Gastroesophageal sphincter (tissue), 4 donors: Measurements from ENCODE around the gene BPIFB6. TPM values are rescaled to one million over a fixed set of nuclear protein-coding genes. Genes with fewer than 3 reads are reported as not detected.

Experiments
- ATAC-seq: fragments of 150-250 bp; one replicate; pipeline ENCODE4 v1.9.1; 2016; ENCODE audit warnings: mild to moderate bottlenecking, moderate library complexity
- H3K27ac ChIP-seq, 4 donors: fragments of 200-600 bp; sonication (generic) in 3 of 4; 1 replicate in 3 of 4; 2 replicates in 1 of 4; pipeline ENCODE4 v1.5.1; 2016 to 2019
- H3K27me3 ChIP-seq: fragments of 200-600 bp; sonication (generic); one replicate; pipeline ENCODE4 v1.5.1; 2019
- H3K36me3 ChIP-seq, 2 donors: fragments of 200-600 bp; sonication (generic); one replicate each; pipeline ENCODE4 v1.5.1; 2019; ENCODE audit warnings: control low read depth in 1 of 2
- H3K4me1 ChIP-seq, 3 donors: fragments of 200-600 bp; sonication (generic); 1 replicate in 2 of 3; 2 replicates in 1 of 3; pipeline ENCODE4 v1.5.1; 2016 to 2019; ENCODE audit warnings: control low read depth in 2 of 3
- H3K4me3 ChIP-seq, 2 donors: fragments of 200-600 bp; sonication (generic); one replicate each; pipeline ENCODE4 v1.5.1; 2019; ENCODE audit warnings: mild to moderate bottlenecking in 1 of 2, moderate library complexity in 1 of 2
- H3K9me3 ChIP-seq, 3 donors: fragments of 200-600 bp; sonication (generic); one replicate each; pipeline ENCODE4 v1.5.1; 2017 to 2019; ENCODE audit warnings: control low read depth in 2 of 3
- CTCF ChIP-seq, 4 experiments: fragments of 200-600 bp in 2 of 4; fragments of 450-650 bp in 2 of 4; sonication (generic) in 1 of 4; IDR thresholded peaks; one replicate each; pipeline ENCODE4 v1.5.1; 2017 to 2019; ENCODE audit warnings: antibody characterized with exemption in 4 of 4, mild to moderate bottlenecking in 2 of 4, moderate library complexity in 2 of 4
- EP300 ChIP-seq: sonication (generic); formaldehyde crosslinking; IDR thresholded peaks from one replicate; pipeline ENCODE4 v1.6.1; 2017; ENCODE audit warnings: antibody characterized with exemption, mild to moderate bottlenecking
- POLR2A ChIP-seq, 2 donors: fragments of 450-650 bp; IDR thresholded peaks; one replicate each; pipeline ENCODE4 v1.6.1; 2017; ENCODE audit warnings: antibody characterized with exemption in 2 of 2, mild to moderate bottlenecking in 2 of 2, moderate library complexity in 1 of 2
- POLR2AphosphoS5 ChIP-seq: sonication (generic); formaldehyde crosslinking; IDR thresholded peaks from one replicate; pipeline ENCODE4 v1.6.1; 2017; ENCODE audit warnings: antibody characterized with exemption
- WGBS, 2 donors: methylation state at CpG; one replicate each; pipeline ENCODE4 v1.1.5; 2018; ENCODE audit warnings: low coverage in 1 of 2; 5-methylcytosine and 5-hydroxymethylcytosine counted together
- total RNA-seq, 4 donors: library from RNA; depleted of rRNA; stranded (reverse); fragments of >200 nt; gene quantifications; one replicate each; pipeline ENCODE4 v1.1.0, GENCODE V29; 2016

Gene BPIFB6
- not detected for total RNA-seq

- Histone ChIP-seq H3K4me3 (no peak within 1 kb of the TSS), H3K36me3 (no peaks in the 10 kb centered on the region), H3K9me3 (peaks cover 0 to 12% (median 0%) of the 10 kb centered on the region in 3 donors), H3K4me1 (no peaks in the 10 kb centered on the region), H3K27ac (no peak within 1 kb of the TSS), H3K27me3 (peaks cover 27% of the 10 kb centered on the region)
- WGBS, 2 donors = 73% methylated on average over 3 of the region's 10 CpGs; no CpG with 5 or more reads in 1 of the 2 donors
- no peak for TF ChIP-seq POLR2A (IDR thresholded peaks at IDR 0.05)
- TF ChIP-seq CTCF (IDR thresholded peaks at IDR 0.05) = no peak
- TF ChIP-seq EP300 = no peak
- no peak for TF ChIP-seq POLR2AphosphoS5
- ATAC-seq = no peak
Measured at GRCh38 chr20:33031531-33031930, at the start of gene BPIFB6. Gene BPIFB6 (plus strand): TSS chr20:33031648. CDS start chr20:33031648, 0 bp downstream.

- 37 to 44% methylated on average over 2 to 6 of the region's 10 CpGs for WGBS, 2 donors
- H3K27ac ChIP-seq = no peak overlapping the region
- ATAC-seq = no peak
Measured at GRCh38 chr20:32982617-32983458, 48.6 kb upstream of the BPIFB6 start.

GRCh38 chr20:32983459-32984112 is 47.9 kb upstream of the BPIFB6 start:
- TF ChIP-seq POLR2A (IDR thresholded peaks at IDR 0.05) (no peak), POLR2AphosphoS5 (no peak), CTCF (IDR thresholded peaks at IDR 0.05) (no peak), EP300 (no peak)
- H3K36me3 ChIP-seq = no peaks in the 10 kb centered on the region
- 80 to 100% methylated on average over 3 to 4 of the region's 12 CpGs for WGBS, 2 donors
- H3K4me3 ChIP-seq = no peak overlapping the region
- peaks cover 16% of the 10 kb centered on the region for H3K27me3 ChIP-seq
- H3K4me1 ChIP-seq = peaks cover 0 to 9% (median 0%) of the 10 kb centered on the region in 3 donors
- H3K9me3 ChIP-seq = no peaks in the 10 kb centered on the region
- no peak for ATAC-seq
- H3K27ac ChIP-seq = no peak overlapping the region

More at GRCh38 chr20:32982617-32983458, 48.6 kb upstream of the BPIFB6 start:
- TF ChIP-seq CTCF (IDR thresholded peaks at IDR 0.05) (no peak), POLR2AphosphoS5 (no peak), EP300 (no peak), POLR2A (IDR thresholded peaks at IDR 0.05) (no peak)
- Histone ChIP-seq H3K4me1 (peaks cover 0 to 9% (median 0%) of the 10 kb centered on the region in 3 donors), H3K4me3 (no peak overlapping the region), H3K36me3 (no peaks in the 10 kb centered on the region), H3K27me3 (peaks cover 16% of the 10 kb centered on the region), H3K9me3 (no peaks in the 10 kb centered on the region)

GRCh38 chr20:32984196-32984595 is 47.3 kb upstream of the BPIFB6 start:
- no peak overlapping the region for H3K4me3 ChIP-seq
- H3K9me3 ChIP-seq = no peaks in the 10 kb centered on the region
- no peak overlapping the region for H3K27ac ChIP-seq
- peaks cover 0 to 9% (median 0%) of the 10 kb centered on the region in 3 donors for H3K4me1 ChIP-seq
- H3K27me3 ChIP-seq = peaks cover 16% of the 10 kb centered on the region
- ATAC-seq = no peak
- no peaks in the 10 kb centered on the region for H3K36me3 ChIP-seq
- 60 to 67% methylated on average over 1 to 5 of the region's 7 CpGs for WGBS, 2 donors
- TF ChIP-seq POLR2AphosphoS5 (no peak), CTCF (IDR thresholded peaks at IDR 0.05) (no peak), EP300 (no peak), POLR2A (IDR thresholded peaks at IDR 0.05) (no peak)
